D721Med (cell line): ENCODE data around the gene ZNF747.
A peak's percentile ranks its signal among the peaks of the same experiment; 100 is the strongest.

Source experiments
- DNase-seq: peaks from one replicate; pipeline ENCODE4 v3.0.0; 2011; ENCODE audit warnings: low spot score; ENCODE audit not compliant: insufficient read length
- FAIRE-seq: peaks from 2 replicates; lab custom pipeline; 2011; peaks lifted over from hg19 to GRCh38; lab: Jason Lieb, UNC
- TF ChIP-seq, protein P1 (sequence below): IDR thresholded peaks from 2 replicates; pipeline ENCODE4 v1.5.1; 2012; ENCODE audit warnings: mild to moderate bottlenecking, control low read depth; ENCODE audit not compliant: insufficient read depth; ENCODE audit errors: missing control alignments

Gene ZNF747

DNA sequence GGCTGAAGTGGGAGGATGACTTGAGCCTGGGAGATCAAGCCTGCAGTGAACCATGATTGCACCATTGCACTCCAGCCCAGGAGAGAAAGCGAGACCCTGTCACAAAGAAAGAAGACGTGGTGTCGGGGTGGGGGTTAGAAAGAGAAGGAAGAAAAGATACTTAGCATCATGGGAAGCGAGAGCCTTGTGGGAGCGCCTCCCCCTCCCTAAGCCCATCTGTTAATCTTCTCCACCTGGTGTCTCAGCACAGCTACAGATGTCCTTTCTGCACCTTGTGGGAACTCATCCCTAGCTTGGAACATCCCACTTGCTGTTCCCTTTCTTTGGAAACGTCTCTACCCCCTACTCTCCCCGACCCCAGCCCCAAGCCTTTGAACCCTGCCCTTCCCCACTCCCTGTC lies 30.9 kb upstream of the ZNF747 start:
- TF ChIP-seq, protein P1, sequence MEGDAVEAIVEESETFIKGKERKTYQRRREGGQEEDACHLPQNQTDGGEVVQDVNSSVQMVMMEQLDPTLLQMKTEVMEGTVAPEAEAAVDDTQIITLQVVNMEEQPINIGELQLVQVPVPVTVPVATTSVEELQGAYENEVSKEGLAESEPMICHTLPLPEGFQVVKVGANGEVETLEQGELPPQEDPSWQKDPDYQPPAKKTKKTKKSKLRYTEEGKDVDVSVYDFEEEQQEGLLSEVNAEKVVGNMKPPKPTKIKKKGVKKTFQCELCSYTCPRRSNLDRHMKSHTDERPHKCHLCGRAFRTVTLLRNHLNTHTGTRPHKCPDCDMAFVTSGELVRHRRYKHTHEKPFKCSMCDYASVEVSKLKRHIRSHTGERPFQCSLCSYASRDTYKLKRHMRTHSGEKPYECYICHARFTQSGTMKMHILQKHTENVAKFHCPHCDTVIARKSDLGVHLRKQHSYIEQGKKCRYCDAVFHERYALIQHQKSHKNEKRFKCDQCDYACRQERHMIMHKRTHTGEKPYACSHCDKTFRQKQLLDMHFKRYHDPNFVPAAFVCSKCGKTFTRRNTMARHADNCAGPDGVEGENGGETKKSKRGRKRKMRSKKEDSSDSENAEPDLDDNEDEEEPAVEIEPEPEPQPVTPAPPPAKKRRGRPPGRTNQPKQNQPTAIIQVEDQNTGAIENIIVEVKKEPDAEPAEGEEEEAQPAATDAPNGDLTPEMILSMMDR, result no peak
- FAIRE-seq (no peak), DNase-seq (peak; percentile 73)

DNA sequence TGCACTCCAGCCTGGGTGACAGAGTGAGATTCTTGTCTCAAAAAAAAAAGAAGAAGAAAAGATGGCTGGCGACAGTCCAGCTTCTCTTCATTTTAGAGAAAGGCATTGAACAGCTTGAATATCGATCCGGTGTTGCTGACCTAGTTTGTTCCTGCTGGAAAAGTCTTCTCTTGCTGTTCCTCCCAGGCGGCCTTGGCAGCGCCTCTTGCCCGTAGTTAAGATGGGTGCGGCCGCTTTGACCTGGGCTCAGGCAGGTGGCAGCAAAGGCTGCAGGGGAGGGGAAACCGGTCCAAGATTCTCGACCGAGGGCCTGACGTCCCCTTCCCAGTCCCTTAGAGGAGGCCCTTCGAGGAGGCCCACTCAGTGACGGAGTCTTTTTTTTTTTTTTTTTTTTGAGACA lies 27.4 kb upstream of the ZNF747 start:
- DNase-seq (no peak), FAIRE-seq (no peak)
- TF ChIP-seq, protein P1, result no peak

DNA sequence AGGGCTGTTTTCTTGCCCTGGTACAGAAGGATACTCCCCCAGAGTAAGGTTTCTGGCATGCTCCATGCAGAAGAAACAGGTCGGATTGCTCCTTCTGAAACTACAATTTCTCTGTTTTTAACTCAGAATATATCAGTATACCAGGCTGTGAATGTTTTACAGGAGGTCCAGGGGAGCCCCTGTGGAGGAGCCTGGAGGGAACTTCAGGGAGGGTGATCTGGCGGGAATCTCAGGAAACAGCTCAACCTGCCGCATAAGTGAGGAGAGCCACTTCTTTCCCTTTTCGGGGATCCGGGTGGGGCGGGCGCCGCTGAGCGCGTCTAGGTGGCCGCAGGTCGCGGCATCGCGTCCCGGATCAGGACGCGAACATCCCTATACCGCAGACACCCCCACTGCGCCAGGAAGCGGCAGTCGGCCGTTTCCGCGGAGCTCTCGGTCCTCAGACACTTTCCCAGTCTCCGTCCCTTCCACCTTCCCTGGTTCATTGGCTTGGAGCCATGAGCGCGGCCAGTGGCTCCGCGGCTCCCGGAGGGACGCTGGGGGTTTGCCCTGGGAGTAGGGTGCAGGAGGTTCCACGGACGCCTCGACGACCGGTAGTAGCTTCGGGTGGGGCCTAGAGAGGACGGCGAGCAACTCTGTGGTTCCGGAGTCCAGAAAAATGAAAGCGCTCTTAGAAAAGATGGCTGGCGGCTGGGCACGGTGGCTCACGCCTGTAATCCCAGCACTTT lies 26.6 kb upstream of the ZNF747 start:
- no peak for DNase-seq
- TF ChIP-seq, protein P1, result no peak
- FAIRE-seq, result no peak

DNA sequence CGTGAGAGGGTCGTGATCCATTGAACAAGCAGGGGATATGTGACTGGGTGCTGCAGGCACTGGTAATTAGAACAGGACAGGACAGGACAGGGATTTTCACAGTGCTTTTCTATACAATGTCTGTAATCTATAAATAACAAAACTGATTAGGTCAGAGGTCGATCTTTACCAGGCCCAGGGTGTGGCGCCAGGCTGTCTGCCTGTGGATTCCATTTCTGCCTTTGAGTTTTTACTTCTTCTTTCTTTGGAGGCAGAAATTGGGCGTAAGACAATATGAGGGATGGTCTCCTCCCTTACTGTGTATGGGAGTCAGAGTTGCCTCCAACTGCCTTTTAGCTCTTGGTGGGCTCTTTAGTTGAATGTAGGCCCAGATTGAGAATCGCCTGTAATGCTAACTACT lies 25.0 kb upstream of the ZNF747 start:
- TF ChIP-seq, protein P1, result no peak
- DNase-seq, result no peak
- FAIRE-seq, result no peak

DNA sequence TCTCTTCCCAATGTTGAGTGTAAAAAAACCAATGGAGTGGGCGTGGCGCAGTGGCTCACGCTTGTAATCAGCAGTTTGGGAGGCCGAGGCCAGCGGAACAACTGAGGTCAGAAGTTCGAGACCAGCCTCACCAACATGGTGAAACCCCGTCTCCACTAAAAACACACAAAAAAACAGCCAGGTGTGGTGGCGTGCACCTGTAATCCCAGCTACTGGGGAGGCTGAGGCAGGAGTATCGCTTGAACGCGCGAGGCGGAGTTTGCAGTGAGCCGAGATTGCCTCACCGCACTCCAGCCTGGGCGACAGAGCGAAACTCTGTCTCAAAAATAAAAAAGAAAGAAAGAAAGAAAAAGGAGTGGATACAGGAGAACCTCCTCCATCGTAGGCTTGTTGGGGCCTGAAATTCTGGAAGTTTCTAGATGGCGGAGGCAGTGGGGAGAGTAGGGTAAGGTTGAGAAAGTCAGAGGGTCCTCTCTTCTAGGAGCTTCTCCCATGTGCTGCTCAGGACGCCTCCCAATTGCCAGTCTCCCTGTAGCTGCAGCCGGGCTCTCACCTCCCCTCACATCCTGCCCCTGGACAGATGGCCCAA lies 24.2 kb upstream of the ZNF747 start:
- FAIRE-seq, result no peak
- TF ChIP-seq, protein P1, result no peak
- no peak for DNase-seq

DNA sequence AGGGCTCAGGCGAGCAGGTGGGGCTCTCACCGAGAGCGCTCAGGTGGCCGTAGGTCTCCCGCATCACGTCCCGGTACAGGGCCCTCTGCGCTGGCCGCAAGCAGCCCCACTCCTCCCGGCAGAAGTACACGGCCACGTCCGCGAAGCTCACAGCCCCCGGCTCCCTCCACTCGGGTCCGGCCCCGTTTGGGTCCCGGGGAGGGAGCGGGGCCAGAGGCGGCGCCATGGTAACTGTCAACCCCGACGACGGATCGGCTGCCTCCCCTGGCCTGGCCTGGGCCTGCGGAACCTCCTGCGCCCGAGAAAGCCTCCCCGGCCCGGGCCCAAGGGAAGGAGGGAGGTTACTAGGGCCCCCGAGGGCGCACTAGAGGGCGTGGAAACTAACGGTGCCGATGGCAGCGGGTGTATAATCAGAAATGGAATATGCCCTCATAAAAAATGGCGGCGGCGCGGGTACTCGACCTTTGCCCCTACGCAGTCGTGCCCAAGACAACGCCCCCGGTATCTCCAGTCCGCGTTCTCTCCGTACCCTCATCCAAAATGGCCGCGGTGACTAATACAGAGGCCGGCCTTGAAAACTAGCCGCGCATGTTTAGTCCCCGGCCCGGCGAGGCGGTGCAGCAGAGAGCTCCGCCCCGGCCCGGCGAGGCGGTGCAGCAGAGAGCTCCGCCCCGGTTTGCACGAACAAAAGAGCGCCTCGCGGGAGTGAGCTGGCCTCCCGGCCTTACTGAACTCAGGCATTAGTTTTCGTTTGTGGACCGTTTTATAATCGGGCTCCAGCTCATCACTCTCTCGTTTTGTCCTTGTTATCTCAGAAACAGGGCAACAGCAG lies 23.5 kb upstream of the ZNF747 start, which contains the start of gene ZNF764:
TSS of gene ZNF764 (minus strand) at position 418 of the 832 bp plus-strand sequence. CDS start at position 226, 192 bp downstream.
- TF ChIP-seq, protein P1, result no peak
- FAIRE-seq (no peak), DNase-seq (peak; percentile 90)
